PC-3 (cell line): ENCODE data around the gene LNX1. TPM values are rescaled to one million over a fixed set of nuclear protein-coding genes. Genes with fewer than 3 reads are reported as not detected.

ENCODE experiments used
- ATAC-seq: fragments of 200-7000 bp; cut with Tn5 transposase; 2 replicates; pipeline ENCODE4 v1.9.1; 2020; ENCODE audit warnings: mild to moderate bottlenecking, moderate library complexity
- BruUV-seq: library from RNA; stranded (reverse); fragments of 400-500 nt; replicated peaks from 2 replicates; lab custom pipeline; 2021; lab: Mats Ljungman, UMichigan
- CTCF ChIA-PET: fragments of 300-600 bp; sonication (Branson Sonifier 250); formaldehyde crosslinking; loops from one replicate; lab custom pipeline; 2022; ENCODE audit warnings: antibody characterized with exemption; lab: Charles Lee
- POLR2A ChIA-PET: fragments of 300-600 bp; sonication (Branson Sonifier 250); formaldehyde crosslinking; loops from one replicate; lab custom pipeline; 2022; ENCODE audit warnings: antibody characterized with exemption; ENCODE audit not compliant: unreplicated experiment; lab: Charles Lee
- DNase-seq: peaks from one replicate; pipeline ENCODE4 v3.0.0-alpha.2; 2015
- H2AFZ ChIP-seq: fragments of 300-600 bp; sonication (generic); 2 replicates; pipeline ENCODE4 v1.6.0; 2016; ENCODE audit warnings: antibody characterized with exemption, low read length
- H3F3A ChIP-seq: fragments of 300-600 bp; sonication (generic); one replicate; pipeline ENCODE4 v1.6.0; 2017; ENCODE audit warnings: antibody characterized with exemption, low read length, control low read depth, mild to moderate bottlenecking; ENCODE audit not compliant: unreplicated experiment
- H3K27ac ChIP-seq: fragments of 300-600 bp; sonication (generic); 2 replicates; pipeline ENCODE4 v1.5.1; 2016; ENCODE audit warnings: mild to moderate bottlenecking, low read length
- H3K27me3 ChIP-seq: fragments of 300-600 bp; sonication (generic); 2 replicates; pipeline ENCODE4 v1.6.1; 2016; ENCODE audit warnings: low read length, mixed read lengths
- H3K36me3 ChIP-seq: fragments of 300-600 bp; sonication (generic); 2 replicates; pipeline ENCODE4 v1.6.1; 2016; ENCODE audit warnings: low read depth, mixed run types, low read length, mixed read lengths
- H3K4me1 ChIP-seq: fragments of 300-600 bp; sonication (generic); 2 replicates; pipeline ENCODE4 v1.5.1; 2016; ENCODE audit warnings: low read length; ENCODE audit not compliant: insufficient read depth
- H3K4me2 ChIP-seq: fragments of 300-600 bp; sonication (generic); 2 replicates; pipeline ENCODE4 v1.6.0; 2016; ENCODE audit warnings: low read length
- H3K4me3 ChIP-seq: fragments of 300-600 bp; sonication (generic); 2 replicates; pipeline ENCODE4 v1.5.1; 2016; ENCODE audit warnings: mild to moderate bottlenecking, low read length, mixed read lengths
- H3K79me2 ChIP-seq: fragments of 300-600 bp; sonication (generic); 2 replicates; pipeline ENCODE4 v1.6.1; 2017; ENCODE audit warnings: low read length, mixed read lengths
- H3K9ac ChIP-seq: fragments of 300-600 bp; sonication (generic); 2 replicates; pipeline ENCODE4 v1.6.0; 2016; ENCODE audit warnings: mild to moderate bottlenecking, low read length
- H3K9me2 ChIP-seq: fragments of 300-600 bp; sonication (generic); replicated peaks from 2 replicates; pipeline ENCODE4 v1.6.1; 2016; ENCODE audit warnings: mixed run types, low read length, mixed read lengths
- H3K9me3 ChIP-seq: fragments of 300-600 bp; sonication (generic); 2 replicates; pipeline ENCODE4 v1.6.1; 2016; ENCODE audit warnings: low read length, mixed read lengths
- H4K20me1 ChIP-seq: fragments of 300-600 bp; sonication (generic); 2 replicates; pipeline ENCODE4 v1.6.1; 2016; ENCODE audit warnings: low read length, mixed read lengths
- CTCF ChIP-seq: fragments of 300-600 bp; sonication (generic); conservative IDR thresholded peaks from 2 replicates; pipeline ENCODE4 v1.5.1; 2017; ENCODE audit warnings: antibody characterized with exemption, low read depth, mild to moderate bottlenecking, low read length
- EZH2 ChIP-seq: fragments of 300-600 bp; sonication (generic); IDR thresholded peaks from one replicate; pipeline ENCODE4 v1.6.1; 2017; ENCODE audit warnings: antibody characterized with exemption, mild to moderate bottlenecking, low read length; ENCODE audit not compliant: unreplicated experiment
- EZH2phosphoT487 ChIP-seq: fragments of 300-600 bp; sonication (generic); IDR thresholded peaks from 2 replicates; pipeline ENCODE4 v1.6.1; 2018; ENCODE audit warnings: mild to moderate bottlenecking, antibody characterized with exemption, low read length, borderline replicate concordance
- intact Hi-C: fragments of 100-400 bp; cut with micrococcal nuclease; formaldehyde crosslinking; loops from 2 replicates; pipeline ENCODE4 v1.9.0; 2023
- total RNA-seq: library from RNA; depleted of rRNA; stranded (reverse); fragments of >200 nt; gene quantifications from 2 replicates; pipeline ENCODE4 v1.2.3, GENCODE V29; 2014

LNX1 gene
- total RNA-seq, 1 experiment from 2014 or later, result 2.8 TPM

GRCh38 chr4:53552711-53553110, 38.6 kb downstream of the LNX1 start:
- Histone ChIP-seq H3K79me2 (no peaks in the 10 kb centered on the region), H4K20me1 (no peaks in the 10 kb centered on the region), H3K9me3 (no peaks in the 10 kb centered on the region), H3K4me3 (no peak overlapping the region), H3K9me2 (no peaks in the 10 kb centered on the region), H2AFZ (no peak overlapping the region), H3K4me1 (peaks cover 3% of the 10 kb centered on the region), H3F3A (no peaks in the 10 kb centered on the region), H3K9ac (no peak overlapping the region), H3K27me3 (no peaks in the 10 kb centered on the region), H3K36me3 (no peaks in the 10 kb centered on the region), H3K27ac (no peak overlapping the region), H3K4me2 (no peak overlapping the region)
- ATAC-seq (no peak), DNase-seq (no peak)
- CTCF ChIA-PET, result no interaction called here
- intact Hi-C loops, result no loop called here
- POLR2A ChIA-PET, result no interaction called here
- no TSS peak for BruUV-seq
- no peak for TF ChIP-seq CTCF
- TF ChIP-seq EZH2, result no peak
- TF ChIP-seq EZH2phosphoT487, result no peak

- H3K4me3 ChIP-seq, result no peak overlapping the region
- no peaks in the 10 kb centered on the region for H3K79me2 ChIP-seq
- BruUV-seq, result no TSS peak
- intact Hi-C loops, result no loop called here
- no peaks in the 10 kb centered on the region for H3K9me2 ChIP-seq
- H3K4me2 ChIP-seq, result no peak overlapping the region
- H4K20me1 ChIP-seq, result no peaks in the 10 kb centered on the region
- CTCF ChIA-PET, result no interaction called here
- no peaks in the 10 kb centered on the region for H3F3A ChIP-seq
- H3K4me1 ChIP-seq, result no peaks in the 10 kb centered on the region
- H3K9me3 ChIP-seq, result no peaks in the 10 kb centered on the region
- TF ChIP-seq EZH2phosphoT487 (no peak), CTCF (no peak), EZH2 (no peak)
- no peak overlapping the region for H2AFZ ChIP-seq
- H3K27ac ChIP-seq, result no peak overlapping the region
- no peak overlapping the region for H3K9ac ChIP-seq
- no peaks in the 10 kb centered on the region for H3K27me3 ChIP-seq
- POLR2A ChIA-PET, result no interaction called here
- no peak for ATAC-seq
- DNase-seq, result peak; percentile 11
- no peaks in the 10 kb centered on the region for H3K36me3 ChIP-seq
Measured at GRCh38 chr4:53551958-53552357, 39.3 kb downstream of the LNX1 start.

GRCh38 chr4:53551281-53551864, 39.9 kb downstream of the LNX1 start:
- BruUV-seq, result no TSS peak
- Histone ChIP-seq H3K9me2 (no peaks in the 10 kb centered on the region), H3K9me3 (no peaks in the 10 kb centered on the region), H3K4me1 (0 out of 2 replicates have a peak, but pooled peaks cover 2% of the 10 kb centered on the region), H3K36me3 (no peaks in the 10 kb centered on the region), H4K20me1 (no peaks in the 10 kb centered on the region), H2AFZ (no peak overlapping the region), H3K4me3 (no peak overlapping the region), H3K9ac (no peak overlapping the region), H3K27ac (no peak overlapping the region), H3K27me3 (no peaks in the 10 kb centered on the region), H3K4me2 (no peak overlapping the region), H3F3A (no peaks in the 10 kb centered on the region), H3K79me2 (no peaks in the 10 kb centered on the region)
- no peak for ATAC-seq
- no peak for DNase-seq
- TF ChIP-seq CTCF (no peak), EZH2 (no peak)
- POLR2A ChIA-PET, result no interaction called here
- intact Hi-C loops, result no loop called here
- CTCF ChIA-PET, result no interaction called here
